Esophagus squamous epithelium (tissue), 5 donors: ENCODE data around the gene NLRC5. TPM values are rescaled to one million over a fixed set of nuclear protein-coding genes. Genes with fewer than 3 reads are reported as not detected.
A peak's percentile ranks its signal among the peaks of the same experiment; 100 is the strongest.

Experiments
- DNase-seq: peaks from one replicate; lab custom pipeline; 2025; lab: John Stamatoyannopoulos, UW
- H3K27ac ChIP-seq, 4 donors: fragments of 200-600 bp; sonication (generic); one replicate each; pipeline ENCODE4 v1.5.1; 2016 to 2019; ENCODE audit warnings: mild to moderate bottlenecking in 1 of 4
- H3K27me3 ChIP-seq, 4 donors: fragments of 200-600 bp; sonication (generic); 1 replicate in 3 of 4; 2 replicates in 1 of 4; pipeline versions ENCODE4 v1.5.1 to v1.6.0; 2017 to 2021; ENCODE audit warnings: antibody characterized with exemption in 1 of 4
- H3K36me3 ChIP-seq, 3 donors: fragments of 200-600 bp; sonication (generic); one replicate each; pipeline ENCODE4 v1.5.1; 2016 to 2019
- H3K4me1 ChIP-seq, 3 donors: fragments of 200-600 bp; sonication (generic); one replicate each; pipeline ENCODE4 v1.5.1; 2017 to 2019
- H3K4me3 ChIP-seq, 4 donors: fragments of 200-600 bp; sonication (generic); 1 replicate in 3 of 4; 2 replicates in 1 of 4; pipeline ENCODE4 v1.5.1; 2016 to 2019; ENCODE audit warnings: mild to moderate bottlenecking in 2 of 4, moderate library complexity in 1 of 4
- H3K9me3 ChIP-seq, 3 donors: fragments of 200-600 bp; sonication (generic); one replicate each; pipeline ENCODE4 v1.5.1; 2016 to 2019
- POLR2A ChIP-seq, 4 donors: fragments of 450-650 bp; IDR thresholded peaks; one replicate each; pipeline ENCODE4 v1.6.1; 2017; ENCODE audit warnings: antibody characterized with exemption in 4 of 4, mild to moderate bottlenecking in 4 of 4, moderate library complexity in 3 of 4
- WGBS, 2 donors: methylation state at CpG; one replicate each; pipeline ENCODE4 v1.1.5; 2018; 5-methylcytosine and 5-hydroxymethylcytosine counted together
- intact Hi-C: fragments of 100-400 bp; cut with DNase I; formaldehyde crosslinking; loops from one replicate; pipeline ENCODE4 v1.15.0; 2022
- total RNA-seq, 4 donors: library from RNA; depleted of rRNA; stranded (reverse); fragments of >200 nt; gene quantifications; one replicate each; pipeline ENCODE4 v1.1.0, GENCODE V29; 2016
- TF ChIP-seq, protein P1 (sequence below), 6 experiments: fragments of 450-650 bp in 4 of 6; fragments of 200-600 bp in 2 of 6; sonication (generic) in 2 of 6; IDR thresholded peaks; one replicate each; pipeline ENCODE4 v1.5.1; 2016 to 2019; ENCODE audit warnings: antibody characterized with exemption in 6 of 6, mild to moderate bottlenecking in 4 of 6, moderate library complexity in 4 of 6
- donor health status: DM: yes; HTN: yes; CAD: no.

The NLRC5 gene
- total RNA-seq, 4 donors from 2014 or later = 7.7 to 25.2 (median 14.1) TPM

DNA sequence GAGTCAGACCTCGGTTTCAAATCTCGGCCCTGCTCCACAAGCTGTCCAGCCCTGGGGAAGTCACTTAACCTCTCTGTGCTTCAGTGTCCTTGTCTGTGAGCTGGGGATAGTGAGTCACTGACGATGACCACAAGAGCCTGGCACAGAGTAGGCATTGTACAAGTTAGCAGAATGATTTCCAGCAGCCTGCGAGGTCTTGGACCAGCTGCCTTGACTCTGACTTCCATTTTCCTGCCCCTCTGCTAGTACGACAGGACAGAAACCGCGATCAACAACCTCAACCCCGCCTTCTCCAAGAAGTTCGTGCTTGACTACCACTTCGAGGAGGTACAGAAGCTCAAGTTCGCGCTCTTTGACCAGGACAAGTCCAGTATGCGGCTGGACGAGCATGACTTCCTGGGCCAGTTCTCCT is 123.7 kb downstream of the NLRC5 start:
- Histone ChIP-seq H3K4me3 (no peak overlapping the region), H3K9me3 (no peaks in the 10 kb centered on the region), H3K27ac (peak overlapping the region in 1 of 4 donors; percentile 46), H3K36me3 (peaks cover 4 to 53% (median 4%) of the 10 kb centered on the region in 3 donors), H3K27me3 (no peaks in the 10 kb centered on the region), H3K4me1 (peaks cover 4 to 24% (median 4%) of the 10 kb centered on the region in 3 donors)
- intact Hi-C loops = no loop called here
- DNase-seq = no peak
- WGBS, 2 donors = 86 to 90% methylated on average over 7 to 14 of the region's 14 CpGs
- no peak for TF ChIP-seq POLR2A (IDR thresholded peaks at IDR 0.05)
- TF ChIP-seq, protein P1, sequence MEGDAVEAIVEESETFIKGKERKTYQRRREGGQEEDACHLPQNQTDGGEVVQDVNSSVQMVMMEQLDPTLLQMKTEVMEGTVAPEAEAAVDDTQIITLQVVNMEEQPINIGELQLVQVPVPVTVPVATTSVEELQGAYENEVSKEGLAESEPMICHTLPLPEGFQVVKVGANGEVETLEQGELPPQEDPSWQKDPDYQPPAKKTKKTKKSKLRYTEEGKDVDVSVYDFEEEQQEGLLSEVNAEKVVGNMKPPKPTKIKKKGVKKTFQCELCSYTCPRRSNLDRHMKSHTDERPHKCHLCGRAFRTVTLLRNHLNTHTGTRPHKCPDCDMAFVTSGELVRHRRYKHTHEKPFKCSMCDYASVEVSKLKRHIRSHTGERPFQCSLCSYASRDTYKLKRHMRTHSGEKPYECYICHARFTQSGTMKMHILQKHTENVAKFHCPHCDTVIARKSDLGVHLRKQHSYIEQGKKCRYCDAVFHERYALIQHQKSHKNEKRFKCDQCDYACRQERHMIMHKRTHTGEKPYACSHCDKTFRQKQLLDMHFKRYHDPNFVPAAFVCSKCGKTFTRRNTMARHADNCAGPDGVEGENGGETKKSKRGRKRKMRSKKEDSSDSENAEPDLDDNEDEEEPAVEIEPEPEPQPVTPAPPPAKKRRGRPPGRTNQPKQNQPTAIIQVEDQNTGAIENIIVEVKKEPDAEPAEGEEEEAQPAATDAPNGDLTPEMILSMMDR (IDR thresholded peaks at IDR 0.05) = no peak

DNA sequence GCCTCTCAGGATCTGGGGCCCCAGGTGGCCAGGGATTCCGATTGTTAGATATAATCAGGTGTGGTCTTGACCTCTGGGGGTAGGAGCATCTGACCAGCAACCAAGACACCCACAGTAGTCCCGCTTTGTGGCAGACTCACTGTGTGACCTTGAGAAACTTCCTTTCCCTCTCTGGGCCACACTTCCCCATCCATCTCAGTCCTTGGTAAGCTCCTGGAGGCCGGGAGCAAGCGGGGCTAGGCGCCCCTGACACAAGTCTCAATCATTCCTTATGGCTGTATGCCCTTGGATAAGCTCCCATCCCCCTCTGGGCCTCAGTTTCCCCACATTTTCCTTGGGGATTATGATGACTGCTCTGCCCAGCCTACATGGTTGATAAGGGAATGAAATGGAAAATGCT is 124.3 kb downstream of the NLRC5 start:
- 93 to 95% methylated on average over 3 to 5 of the region's 5 CpGs for WGBS, 2 donors
- H3K36me3 ChIP-seq = peaks cover 4 to 57% (median 4%) of the 10 kb centered on the region in 3 donors
- no peak overlapping the region for H3K4me3 ChIP-seq
- no peak for DNase-seq
- H3K9me3 ChIP-seq = no peaks in the 10 kb centered on the region
- intact Hi-C loops = no loop called here
- no peak for TF ChIP-seq POLR2A (IDR thresholded peaks at IDR 0.05)
- TF ChIP-seq, protein P1 (IDR thresholded peaks at IDR 0.05) = no peak
- no peaks in the 10 kb centered on the region for H3K27me3 ChIP-seq
- H3K4me1 ChIP-seq = peaks cover 4 to 24% (median 4%) of the 10 kb centered on the region in 3 donors
- H3K27ac ChIP-seq = no peak overlapping the region

DNA sequence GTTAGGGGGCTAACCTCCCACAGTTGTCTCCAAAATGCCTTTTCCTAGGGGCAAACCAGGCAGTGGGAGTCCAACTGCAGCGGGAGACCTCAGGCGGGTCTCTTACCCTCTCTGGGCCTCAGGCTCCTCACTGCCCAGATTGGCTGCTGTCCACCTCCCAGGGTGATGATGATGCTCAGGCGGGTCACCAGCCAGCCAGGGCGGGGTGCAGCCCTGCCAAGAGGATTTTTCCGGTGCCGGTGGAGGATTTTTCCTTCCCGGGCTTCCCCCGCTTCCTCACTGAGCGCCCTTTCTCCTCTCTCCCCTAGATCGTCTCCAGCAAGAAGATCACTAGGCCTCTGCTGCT is 125.8 kb downstream of the NLRC5 start:
- no peak overlapping the region for H3K4me3 ChIP-seq
- no peak for DNase-seq
- H3K4me1 ChIP-seq = peaks cover 4 to 24% (median 4%) of the 10 kb centered on the region in 3 donors
- H3K27me3 ChIP-seq = no peaks in the 10 kb centered on the region
- intact Hi-C loops = no loop called here
- H3K9me3 ChIP-seq = no peaks in the 10 kb centered on the region
- H3K27ac ChIP-seq = peak overlapping the region in 2 of 4 donors; percentile 0 to 17
- 58 to 71% methylated on average over 9 to 10 of the region's 10 CpGs for WGBS, 2 donors
- TF ChIP-seq, protein P1 (IDR thresholded peaks at IDR 0.05) = no peak
- no peak for TF ChIP-seq POLR2A (IDR thresholded peaks at IDR 0.05)
- H3K36me3 ChIP-seq = peaks cover 4 to 69% (median 4%) of the 10 kb centered on the region in 3 donors

DNA sequence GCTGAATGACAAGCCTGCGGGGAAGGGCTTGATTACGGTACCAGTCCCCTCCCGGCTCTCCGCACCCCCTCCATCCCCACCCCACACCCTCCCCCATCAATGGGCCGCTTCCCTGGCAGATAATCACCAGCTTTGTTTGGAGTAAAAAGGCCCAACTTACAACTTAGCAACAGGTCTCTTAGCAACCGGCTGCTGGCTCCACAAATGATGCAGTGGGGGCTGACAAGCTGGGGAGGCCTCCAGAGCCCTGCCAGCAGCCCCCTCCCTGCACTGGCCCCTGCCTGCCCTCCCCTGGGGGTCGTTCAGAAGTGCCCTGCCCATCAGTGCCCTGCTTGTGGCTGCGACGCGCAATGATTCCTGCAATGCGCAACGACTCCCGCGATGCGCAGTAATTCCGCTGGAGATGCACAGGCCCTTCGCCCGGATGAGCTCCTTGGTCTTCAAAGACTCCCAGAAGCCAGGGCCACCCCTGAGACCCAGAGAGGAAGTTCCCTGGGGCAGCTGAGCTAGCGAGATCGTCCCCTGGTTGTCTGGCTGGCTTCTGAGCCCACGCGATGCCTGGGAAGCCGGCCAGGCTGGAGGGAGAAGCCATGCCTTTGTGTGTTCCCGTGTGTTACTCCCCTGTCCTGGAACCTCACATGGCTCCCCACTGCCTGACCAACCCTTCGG is 126.3 kb downstream of the NLRC5 start:
- DNase-seq = no peak
- Histone ChIP-seq H3K27me3 (no peaks in the 10 kb centered on the region), H3K36me3 (peaks cover 4 to 74% (median 4%) of the 10 kb centered on the region in 3 donors), H3K4me1 (peaks cover 4 to 24% (median 4%) of the 10 kb centered on the region in 3 donors), H3K4me3 (no peak overlapping the region), H3K9me3 (no peaks in the 10 kb centered on the region), H3K27ac (peak overlapping the region in 3 of 4 donors; percentile 0 to 51 (median 6))
- WGBS, 2 donors = 63 to 65% methylated on average over 10 to 19 of the region's 25 CpGs
- TF ChIP-seq, protein P1 (IDR thresholded peaks at IDR 0.05) = no peak
- no peak for TF ChIP-seq POLR2A (IDR thresholded peaks at IDR 0.05)
- intact Hi-C loops = no loop called here

DNA sequence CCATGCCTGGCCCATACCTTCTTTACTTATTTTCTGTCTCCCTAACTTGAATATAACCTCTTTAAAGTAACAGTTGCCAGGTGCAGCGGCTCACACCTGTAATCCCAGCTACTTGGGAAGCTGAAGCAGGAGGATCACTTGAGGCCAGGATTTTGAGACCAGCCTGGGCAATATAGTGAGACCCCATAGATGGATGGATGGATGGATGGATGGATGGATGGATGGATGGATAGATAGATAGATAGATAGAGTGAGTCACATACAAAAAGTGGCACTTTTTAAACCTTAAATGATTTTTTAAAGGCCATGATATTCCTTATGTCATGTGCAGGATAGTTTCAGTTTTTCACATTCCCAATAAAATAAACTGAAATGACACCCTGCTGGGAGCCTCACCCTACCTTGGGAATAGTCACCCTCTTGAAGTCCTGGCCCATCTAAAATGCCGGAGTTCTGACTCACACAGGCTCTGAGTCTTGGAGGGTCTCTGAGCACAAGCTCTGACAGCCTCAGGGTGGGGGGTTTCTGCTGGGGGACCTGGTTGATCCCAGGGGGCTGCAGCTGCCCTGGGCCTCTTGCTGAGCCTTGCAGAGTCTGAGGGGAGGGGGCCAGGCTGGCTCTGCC is 129.2 kb downstream of the NLRC5 start:
- peaks cover 4 to 86% (median 4%) of the 10 kb centered on the region in 3 donors for H3K36me3 ChIP-seq
- no peak overlapping the region for H3K27ac ChIP-seq
- TF ChIP-seq, protein P1 (IDR thresholded peaks at IDR 0.05) = no peak
- no peak for TF ChIP-seq POLR2A (IDR thresholded peaks at IDR 0.05)
- no peak overlapping the region for H3K4me3 ChIP-seq
- H3K9me3 ChIP-seq = no peaks in the 10 kb centered on the region
- WGBS, 2 donors = 93% methylated on average over 1 of the region's 2 CpGs; no CpG with 5 or more reads in 1 of the 2 donors
- no peaks in the 10 kb centered on the region for H3K27me3 ChIP-seq
- no peak for DNase-seq
- intact Hi-C loops = no loop called here
- H3K4me1 ChIP-seq = peaks cover 4 to 16% (median 4%) of the 10 kb centered on the region in 3 donors
